Fibroblast of lung (primary cell): ENCODE measurements around the gene BCAS3. TPM values are rescaled to one million over a fixed set of nuclear protein-coding genes. Genes with fewer than 3 reads are reported as not detected.

Experiments used
- DNase-seq, 2 donors: peaks; one replicate each; pipeline versions ENCODE4 v3.0.0 to v3.0.0-alpha.2; 2010; ENCODE audit warnings: low read depth in 2 of 2
- H2AFZ ChIP-seq: 2 replicates; pipeline ENCODE4 v1.5.1; 2012; ENCODE audit warnings: low read length, control low read depth, inconsistent platforms
- H3K27ac ChIP-seq: 2 replicates; pipeline ENCODE4 v1.5.1; 2011; ENCODE audit warnings: low read length, control low read depth; ENCODE audit not compliant: insufficient read depth
- H3K27me3 ChIP-seq: 2 replicates; pipeline ENCODE4 v1.5.1; 2011; ENCODE audit warnings: mild to moderate bottlenecking, low read length; ENCODE audit not compliant: control insufficient read depth, insufficient read depth
- H3K36me3 ChIP-seq: 2 replicates; pipeline ENCODE4 v1.5.1; 2011; ENCODE audit warnings: low read length; ENCODE audit not compliant: control insufficient read depth, insufficient read depth
- H3K4me1 ChIP-seq: 2 replicates; pipeline ENCODE4 v1.5.1; 2011; ENCODE audit warnings: low read length; ENCODE audit not compliant: control insufficient read depth, insufficient read depth; ENCODE audit errors: extremely low read depth
- H3K4me2 ChIP-seq: 2 replicates; pipeline ENCODE4 v1.5.1; 2011; ENCODE audit warnings: low read length, control low read depth; ENCODE audit not compliant: insufficient read depth; ENCODE audit errors: extremely low read depth
- H3K4me3 ChIP-seq, 4 experiments: fragments of 200-600 bp in 1 of 4; sonication (generic) in 1 of 4; replicated peaks in 1 of 4; 2 replicates each; pipeline ENCODE4 v1.5.1; 2011 to 2016; ENCODE audit warnings: low read length in 4 of 4, low read depth in 3 of 4, mild to moderate bottlenecking in 3 of 4, control low read depth in 2 of 4, inconsistent platforms in 1 of 4, mixed read lengths in 1 of 4; ENCODE audit not compliant: insufficient read depth in 1 of 4; ENCODE audit errors: control extremely low read depth in 1 of 4
- H3K79me2 ChIP-seq: 2 replicates; pipeline ENCODE4 v1.5.1; 2012; ENCODE audit warnings: mild to moderate bottlenecking, low read length, inconsistent platforms; ENCODE audit not compliant: control insufficient read depth, insufficient read depth
- H3K9ac ChIP-seq: 2 replicates; pipeline ENCODE4 v1.5.1; 2011; ENCODE audit warnings: mild to moderate bottlenecking, low read length, control low read depth; ENCODE audit not compliant: insufficient read depth
- H3K9me3 ChIP-seq: 2 replicates; pipeline ENCODE4 v1.5.1; 2012; ENCODE audit warnings: low read depth, low read length; ENCODE audit not compliant: control insufficient read depth, insufficient read depth
- H4K20me1 ChIP-seq: 2 replicates; pipeline ENCODE4 v1.5.1; 2011; ENCODE audit warnings: low read length; ENCODE audit not compliant: control insufficient read depth, insufficient read depth; ENCODE audit errors: extremely low read depth
- EZH2 ChIP-seq: IDR thresholded peaks from 2 replicates; pipeline ENCODE4 v1.5.1; 2012; ENCODE audit warnings: low read length, control low read depth, mild to moderate bottlenecking; ENCODE audit errors: missing control alignments
- polyA plus RNA-seq, 2 donors: library from polyadenylated mRNA; depleted of rRNA in 1 of 2; stranded (reverse) in 1 of 2; unstranded in 1 of 2; fragments of >200 nt; gene quantifications; 2 replicates each; pipeline ENCODE4 v1.2.1, GENCODE V29; 2011 to 2012; ENCODE audit warnings: missing spikeins in 1 of 2
- total RNA-seq: library from RNA; depleted of rRNA; stranded (reverse); fragments of >200 nt; gene quantifications from 2 replicates; pipeline ENCODE4 v1.2.1, GENCODE V29; 2014
- TF ChIP-seq, protein P1 (sequence below), 2 donors: IDR thresholded peaks in 1 of 2; conservative IDR thresholded peaks in 1 of 2; 1 replicate in 1 of 2; 2 replicates in 1 of 2; pipeline ENCODE4 v1.5.1; 2011 to 2012; ENCODE audit warnings: low read length in 2 of 2, control low read depth in 1 of 2, inconsistent platforms in 1 of 2, low read depth in 1 of 2, mild to moderate bottlenecking in 1 of 2

Gene BCAS3
- total and polyA plus RNA-seq, 2 donors (not counting 1 experiment from before 2014, with no cell fraction given): 9.9 to 43.6 TPM

DNA sequence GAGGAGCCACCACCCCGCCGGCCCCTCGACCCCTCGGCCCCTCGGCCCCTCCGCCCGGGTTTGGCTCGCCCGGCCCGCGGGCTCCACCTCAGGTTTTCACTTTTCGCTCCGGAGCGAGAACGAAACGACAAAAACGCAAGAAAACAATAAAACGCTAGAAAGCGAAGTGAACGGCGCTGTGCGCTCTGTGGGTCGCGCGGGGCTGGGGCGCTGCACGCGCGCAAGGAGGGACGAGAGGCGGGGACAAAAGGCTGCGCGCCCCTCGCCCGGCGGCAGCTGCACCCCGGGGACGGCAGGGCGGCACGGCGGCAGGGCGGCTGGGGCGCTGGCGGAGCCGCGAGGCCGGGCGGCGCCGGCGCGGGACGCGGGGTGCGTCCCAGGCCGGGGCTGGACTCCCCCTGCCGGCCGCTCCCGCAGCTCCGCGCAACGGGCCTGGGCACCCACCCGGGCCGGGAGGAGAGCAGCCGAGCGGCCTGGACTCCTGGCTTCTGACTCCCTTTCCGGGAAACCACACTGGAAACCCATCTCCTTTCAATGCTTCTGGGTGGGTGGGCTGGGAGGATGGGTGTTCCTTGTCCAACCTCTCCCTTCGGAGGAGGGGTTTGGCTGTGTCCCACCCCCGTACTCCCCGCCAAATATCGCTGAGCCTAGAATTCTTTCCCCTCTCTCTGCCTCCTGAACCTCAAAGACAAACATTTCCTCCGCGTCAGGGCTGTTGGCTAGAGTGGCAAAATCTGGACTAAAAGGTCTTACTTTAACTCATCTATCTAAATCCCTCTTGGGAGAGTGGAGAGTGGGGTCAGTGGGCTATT is 731.9 kb downstream of the BCAS3 start:
- DNase-seq: peak; percentile 70 to 89
- H3K9me3 ChIP-seq: no peaks in the 10 kb centered on the region
- no peak overlapping the region for H2AFZ ChIP-seq
- peaks cover 75% of the 10 kb centered on the region for H3K79me2 ChIP-seq
- H3K27me3 ChIP-seq: no peaks in the 10 kb centered on the region
- peak overlapping the region; percentile 81 for H3K9ac ChIP-seq
- H3K4me1 ChIP-seq: peaks cover 24% of the 10 kb centered on the region
- peaks cover 41% of the 10 kb centered on the region for H3K36me3 ChIP-seq
- H3K4me3 ChIP-seq: peak overlapping the region; percentile 75 to 100 (median 88)
- peak overlapping the region; percentile 100 for H3K4me2 ChIP-seq
- TF ChIP-seq, protein P1, sequence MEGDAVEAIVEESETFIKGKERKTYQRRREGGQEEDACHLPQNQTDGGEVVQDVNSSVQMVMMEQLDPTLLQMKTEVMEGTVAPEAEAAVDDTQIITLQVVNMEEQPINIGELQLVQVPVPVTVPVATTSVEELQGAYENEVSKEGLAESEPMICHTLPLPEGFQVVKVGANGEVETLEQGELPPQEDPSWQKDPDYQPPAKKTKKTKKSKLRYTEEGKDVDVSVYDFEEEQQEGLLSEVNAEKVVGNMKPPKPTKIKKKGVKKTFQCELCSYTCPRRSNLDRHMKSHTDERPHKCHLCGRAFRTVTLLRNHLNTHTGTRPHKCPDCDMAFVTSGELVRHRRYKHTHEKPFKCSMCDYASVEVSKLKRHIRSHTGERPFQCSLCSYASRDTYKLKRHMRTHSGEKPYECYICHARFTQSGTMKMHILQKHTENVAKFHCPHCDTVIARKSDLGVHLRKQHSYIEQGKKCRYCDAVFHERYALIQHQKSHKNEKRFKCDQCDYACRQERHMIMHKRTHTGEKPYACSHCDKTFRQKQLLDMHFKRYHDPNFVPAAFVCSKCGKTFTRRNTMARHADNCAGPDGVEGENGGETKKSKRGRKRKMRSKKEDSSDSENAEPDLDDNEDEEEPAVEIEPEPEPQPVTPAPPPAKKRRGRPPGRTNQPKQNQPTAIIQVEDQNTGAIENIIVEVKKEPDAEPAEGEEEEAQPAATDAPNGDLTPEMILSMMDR (conservative IDR thresholded peaks at IDR 0.05 in 1 of 2, IDR thresholded peaks at IDR 0.05 in 1 of 2; ENCODE audit: low read depth in 1 of 2, low read length in 2 of 2): peak; percentile 15 to 23
- TF ChIP-seq EZH2: no peak
- H4K20me1 ChIP-seq: no peaks in the 10 kb centered on the region
- peak overlapping the region; percentile 95 for H3K27ac ChIP-seq

DNA sequence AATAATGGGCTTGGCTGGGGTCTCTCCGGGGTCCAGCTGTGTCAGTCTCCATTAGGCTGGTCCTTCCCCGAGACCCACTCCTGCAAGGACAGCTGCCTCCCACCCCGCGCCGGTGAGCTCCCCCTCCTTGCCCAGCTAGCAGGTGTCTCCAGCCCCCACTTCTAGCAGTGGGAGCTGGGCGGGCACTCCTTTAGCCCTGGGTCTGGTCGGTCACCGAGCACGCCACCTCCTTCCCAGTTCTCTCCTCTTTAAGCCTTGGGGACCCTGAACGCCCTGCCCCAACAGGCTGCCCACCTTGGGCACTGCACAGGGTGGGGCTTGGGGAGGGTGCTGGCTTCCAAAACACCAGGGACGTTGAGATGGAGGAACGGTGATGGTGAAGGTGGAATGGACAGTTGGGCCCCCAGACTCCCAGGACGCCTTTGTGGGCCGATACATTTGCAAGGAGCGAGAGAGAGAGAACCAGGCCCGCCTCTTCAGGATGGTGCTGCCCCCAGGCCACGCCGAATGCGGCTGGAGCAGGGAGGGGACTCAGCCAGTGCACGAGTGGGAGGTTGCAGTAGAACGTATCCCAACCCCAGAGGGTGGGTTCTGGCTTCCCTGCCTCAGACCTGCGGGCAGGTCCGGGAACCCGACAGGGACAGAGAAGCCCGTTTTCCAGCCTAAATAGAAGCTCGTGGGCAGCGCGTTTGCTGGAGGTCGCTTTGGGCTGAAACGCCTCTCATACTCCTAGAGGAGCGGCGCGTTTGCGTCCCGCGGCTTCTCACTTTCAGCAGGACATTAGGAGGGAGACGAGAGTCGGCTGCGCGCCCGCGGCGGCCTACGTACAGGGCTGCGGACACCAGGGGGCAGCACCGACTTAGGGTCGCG is 732.7 kb downstream of the BCAS3 start:
- peak overlapping the region; percentile 28 to 81 (median 28) for H3K4me3 ChIP-seq

More for the DNA sequence above, 732.7 kb downstream of the BCAS3 start:
- peaks cover 32% of the 10 kb centered on the region for H3K36me3 ChIP-seq
- DNase-seq: peak; percentile 76 to 94
- H3K9ac ChIP-seq: peak overlapping the region; percentile 87
- H3K9me3 ChIP-seq: no peaks in the 10 kb centered on the region
- H3K27me3 ChIP-seq: no peaks in the 10 kb centered on the region
- H4K20me1 ChIP-seq: no peaks in the 10 kb centered on the region
- peak overlapping the region; percentile 89 for H3K27ac ChIP-seq
- H3K4me1 ChIP-seq: peaks cover 33% of the 10 kb centered on the region
- no peak overlapping the region for H2AFZ ChIP-seq
- TF ChIP-seq, protein P1 (conservative IDR thresholded peaks at IDR 0.05 in 1 of 2, IDR thresholded peaks at IDR 0.05 in 1 of 2; ENCODE audit: low read depth in 1 of 2, low read length in 2 of 2): peak; percentile 52 to 58
- no peak for TF ChIP-seq EZH2
- peak overlapping the region; percentile 86 for H3K4me2 ChIP-seq
- H3K79me2 ChIP-seq: peaks cover 68% of the 10 kb centered on the region
